Mammary epithelial cell (primary cell): ENCODE results near the gene SGSM2.

Source experiments
- CTCF ChIP-seq, 2 donors: IDR thresholded peaks in 1 of 2; conservative IDR thresholded peaks in 1 of 2; 2 replicates each; pipeline ENCODE4 v1.5.1; 2011 to 2012; ENCODE audit warnings: inconsistent platforms in 2 of 2, low read length in 2 of 2, mild to moderate bottlenecking in 2 of 2, control low read depth in 1 of 2, low read depth in 1 of 2; ENCODE audit not compliant: insufficient read depth in 1 of 2; ENCODE audit errors: extremely low read depth in 1 of 2
- EZH2 ChIP-seq: IDR thresholded peaks from 2 replicates; pipeline ENCODE4 v1.6.1; 2012; ENCODE audit warnings: low read length, inconsistent platforms, borderline replicate concordance

GRCh38 chr17:2396192-2396567 is 58.9 kb downstream of the SGSM2 start:
- TF ChIP-seq EZH2 (no peak), CTCF (conservative IDR thresholded peaks at IDR 0.05 in 1 of 2, IDR thresholded peaks at IDR 0.05 in 1 of 2; ENCODE audit: extremely low read depth in 1 of 2, insufficient read depth in 1 of 2, low read depth in 1 of 2, low read length in 2 of 2) (no peak)
